ENCODE measurements around the gene ZNF283. TPM values are rescaled to one million over a fixed set of nuclear protein-coding genes. Genes with fewer than 3 reads are reported as not detected.
"Not testable (repeated sequence)": the region's sequence is repeated elsewhere in the genome, so short reads cannot be mapped to it uniquely, and the experiment has no call there.

ZNF283 gene
- total RNA-seq, 2 donors from 2014 or later: 7.7 to 12.3 TPM

DNA sequence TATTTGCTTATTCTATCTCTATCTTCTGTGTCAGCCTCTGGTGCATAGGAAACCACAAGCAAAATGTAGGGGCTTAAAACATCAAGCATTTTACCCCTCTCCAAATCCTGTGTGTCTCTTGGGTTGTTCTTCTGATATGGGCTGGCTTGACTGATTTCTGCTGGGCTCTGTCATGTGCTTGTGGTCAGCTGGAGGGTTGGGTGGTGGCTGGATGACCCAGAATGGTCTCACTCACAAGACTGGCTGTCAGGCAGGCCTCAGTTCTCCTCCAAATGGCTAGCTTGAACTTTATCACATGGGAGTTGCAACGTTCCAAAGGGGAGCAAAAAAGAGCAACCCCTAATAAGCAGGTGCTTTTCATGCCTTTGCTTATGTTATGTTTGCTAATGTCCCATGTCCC is 15.3 kb upstream of the ZNF283 start:
- H3K36me3 Mint-ChIP-seq (ENCODE audit: low read depth): no peaks in the 10 kb centered on the region
- H3K27me3 Mint-ChIP-seq: no peaks in the 10 kb centered on the region
- H3K4me3 Mint-ChIP-seq: peak overlapping the region; percentile 51
- ATAC-seq (replicated peaks): peak; percentile 40
- H3K4me1 Mint-ChIP-seq: peaks cover 15% of the 10 kb centered on the region
- H3K27ac Mint-ChIP-seq: peak overlapping the region; percentile 92
- H3K9me3 Mint-ChIP-seq: no peaks in the 10 kb centered on the region

DNA sequence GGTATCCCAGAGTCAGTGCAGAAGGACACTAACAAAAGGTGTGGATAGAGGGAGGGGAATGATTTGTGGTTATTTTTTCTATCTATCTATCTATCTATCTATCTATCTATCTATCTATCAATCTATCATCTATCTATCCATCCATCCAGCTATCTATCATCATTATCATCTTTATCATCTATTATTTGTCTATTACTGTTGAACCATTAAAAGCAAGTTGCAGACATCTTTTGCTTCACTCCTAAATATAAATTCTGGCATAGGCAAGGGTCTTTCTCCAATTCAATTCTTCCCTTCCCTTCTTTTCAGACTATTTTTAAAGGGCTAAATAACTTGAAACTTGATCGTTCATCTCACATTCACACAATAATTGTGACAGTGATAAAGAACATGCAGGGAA is 14.9 kb upstream of the ZNF283 start:
- no peak for ATAC-seq (replicated peaks)
- no peaks in the 10 kb centered on the region for H3K9me3 Mint-ChIP-seq
- H3K27me3 Mint-ChIP-seq: no peaks in the 10 kb centered on the region
- H3K36me3 Mint-ChIP-seq (ENCODE audit: low read depth): no peaks in the 10 kb centered on the region
- peaks cover 15% of the 10 kb centered on the region for H3K4me1 Mint-ChIP-seq
- peak overlapping the region; percentile 51 for H3K4me3 Mint-ChIP-seq
- peak overlapping the region; percentile 92 for H3K27ac Mint-ChIP-seq

DNA sequence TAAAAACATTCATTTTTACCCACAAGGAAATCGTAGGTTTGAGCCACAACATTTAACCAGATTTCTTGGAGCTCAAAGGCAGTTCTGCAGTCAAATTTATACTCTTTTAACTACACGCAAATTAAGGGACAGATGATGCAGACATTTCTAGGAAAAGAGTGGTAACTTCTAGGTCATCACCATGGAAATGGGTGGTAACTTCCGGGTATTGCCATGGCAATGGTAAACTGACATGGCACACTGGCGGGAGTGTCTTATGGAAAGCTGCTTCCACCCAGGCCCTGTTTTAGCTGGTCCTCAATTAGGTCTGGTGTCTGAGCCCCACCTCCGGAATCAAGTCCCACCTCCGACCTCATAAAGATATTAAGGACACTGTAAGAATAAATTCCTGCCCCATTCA is 14.4 kb upstream of the ZNF283 start:
- ATAC-seq (replicated peaks): peak; percentile 74
- H3K27me3 Mint-ChIP-seq: no peaks in the 10 kb centered on the region
- peaks cover 15% of the 10 kb centered on the region for H3K4me1 Mint-ChIP-seq
- H3K4me3 Mint-ChIP-seq: peak overlapping the region; percentile 51
- H3K9me3 Mint-ChIP-seq: no peaks in the 10 kb centered on the region
- peak overlapping the region; percentile 92 for H3K27ac Mint-ChIP-seq
- H3K36me3 Mint-ChIP-seq (ENCODE audit: low read depth): no peaks in the 10 kb centered on the region

DNA sequence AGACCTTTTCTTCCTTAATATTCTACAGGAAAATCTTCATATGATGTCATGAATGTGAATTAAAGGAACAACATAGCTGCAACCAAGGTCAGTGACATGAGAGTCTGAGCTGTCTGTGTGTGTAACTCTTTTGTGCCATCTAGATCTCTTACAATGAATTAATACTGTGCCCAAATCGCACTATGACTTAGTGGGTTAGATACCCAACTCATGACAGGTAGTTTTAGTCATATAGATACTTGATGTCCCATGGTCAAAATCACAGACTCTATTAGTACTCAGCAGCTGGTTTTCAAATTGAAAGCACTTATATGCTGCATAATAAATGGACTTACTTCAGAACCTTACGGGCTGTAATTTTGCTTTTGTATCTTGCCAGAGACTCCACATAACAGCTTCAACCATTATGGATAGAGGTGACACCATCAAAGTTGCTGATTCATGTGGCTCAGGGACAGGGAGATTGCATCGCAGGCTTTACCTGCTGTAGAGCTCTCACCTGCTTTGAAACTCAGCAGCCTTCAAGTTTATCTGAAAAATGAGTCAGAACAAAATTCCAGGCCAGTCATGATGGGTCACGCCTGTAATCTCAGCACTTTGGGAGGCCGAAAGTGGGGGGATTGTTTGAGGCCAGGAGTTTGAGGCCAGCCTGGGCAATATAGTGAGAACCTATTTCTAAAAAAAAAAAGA is 12.3 kb upstream of the ZNF283 start:
- H3K27ac Mint-ChIP-seq: peak overlapping the region; percentile 92
- peak; percentile 62 for ATAC-seq (replicated peaks)
- H3K27me3 Mint-ChIP-seq: no peaks in the 10 kb centered on the region
- peaks cover 16% of the 10 kb centered on the region for H3K4me1 Mint-ChIP-seq
- no peak overlapping the region for H3K4me3 Mint-ChIP-seq
- no peaks in the 10 kb centered on the region for H3K36me3 Mint-ChIP-seq (ENCODE audit: low read depth)
- H3K9me3 Mint-ChIP-seq: no peaks in the 10 kb centered on the region

DNA sequence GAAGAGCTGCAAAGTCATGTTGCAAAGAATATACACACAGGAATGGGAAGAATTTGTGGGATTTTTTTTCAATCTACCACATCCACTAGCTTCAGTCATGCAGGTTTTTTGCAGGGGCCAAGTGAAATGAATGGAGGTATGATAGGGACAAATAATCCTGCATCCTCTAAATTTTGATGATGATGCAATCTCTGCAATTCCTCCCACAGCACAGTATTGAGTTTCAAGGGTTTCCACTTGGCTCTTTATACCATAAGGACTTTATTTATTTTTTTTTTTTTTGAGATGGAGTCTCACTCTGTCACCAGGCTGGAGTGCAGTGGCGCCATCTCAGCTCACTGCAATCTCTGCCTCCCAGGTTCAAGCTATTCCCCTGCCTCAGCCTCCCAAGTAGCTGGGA is 9.7 kb upstream of the ZNF283 start:
- peaks cover 13% of the 10 kb centered on the region for H3K4me1 Mint-ChIP-seq
- not testable (repeated sequence) for H3K27me3 Mint-ChIP-seq; ATAC-seq (replicated peaks); H3K9me3 Mint-ChIP-seq; H3K36me3 Mint-ChIP-seq (ENCODE audit: low read depth); H3K4me3 Mint-ChIP-seq; H3K27ac Mint-ChIP-seq

DNA sequence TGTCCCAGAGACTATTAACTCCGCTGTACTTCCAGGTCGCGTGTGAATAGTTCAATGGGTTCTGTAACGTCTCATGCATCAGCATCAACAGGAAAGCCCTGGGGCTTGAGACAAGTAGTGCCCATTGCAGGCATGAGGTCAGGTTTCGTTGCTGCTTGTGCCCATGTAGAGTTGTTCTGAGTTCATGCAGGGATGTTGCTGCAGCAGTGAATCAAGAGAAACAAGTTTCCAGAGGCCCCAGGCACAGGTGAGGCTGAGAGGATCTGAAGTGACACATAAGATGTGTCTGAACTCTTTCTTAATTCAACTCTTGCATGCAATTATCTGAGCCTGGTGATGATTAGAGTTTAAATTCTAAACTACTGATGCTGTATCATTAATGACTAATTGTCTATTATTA is 8.6 kb upstream of the ZNF283 start:
- Mint-ChIP-seq H3K9me3 (peaks cover 4% of the 10 kb centered on the region), H3K4me1 (peaks cover 11% of the 10 kb centered on the region), H3K36me3 (ENCODE audit: low read depth) (no peaks in the 10 kb centered on the region), H3K27me3 (peaks cover 6% of the 10 kb centered on the region), H3K4me3 (no peak overlapping the region), H3K27ac (no peak overlapping the region)
- ATAC-seq (replicated peaks): no peak

DNA sequence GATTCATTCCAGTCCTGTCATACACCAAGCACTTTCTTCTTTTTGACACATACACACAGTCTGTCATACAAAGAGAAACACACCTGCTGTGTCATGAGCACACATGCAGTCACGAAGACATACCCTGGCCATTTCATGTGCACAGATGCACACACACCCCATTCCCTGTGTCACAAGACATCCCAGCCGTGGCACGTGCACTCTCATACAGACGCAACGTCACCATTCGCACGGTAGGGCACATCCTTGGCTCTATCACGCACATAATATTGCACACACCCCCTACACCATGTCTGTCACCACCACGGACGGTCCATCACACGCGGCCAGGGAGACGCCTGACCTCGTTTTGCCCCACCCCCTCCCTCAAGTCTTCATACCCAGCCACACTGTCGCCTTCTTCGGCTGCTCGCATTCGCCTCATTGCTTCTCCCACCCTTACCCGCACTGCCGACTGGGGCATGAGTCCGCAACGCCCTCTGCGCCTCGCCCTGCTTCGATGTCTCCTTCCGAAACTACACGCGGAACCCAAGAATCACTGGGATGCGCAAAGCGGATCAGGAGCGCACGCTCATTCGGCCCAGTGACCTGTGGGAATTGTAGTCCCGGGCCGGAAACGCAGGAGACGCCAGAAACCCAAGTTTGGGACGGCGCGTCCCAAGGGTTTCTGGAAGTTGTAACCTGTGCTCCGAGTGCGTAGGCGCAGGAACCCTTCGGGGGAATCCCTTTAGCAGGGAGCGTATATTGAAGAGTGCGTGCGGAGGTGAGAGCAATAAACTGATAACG is 6.8 kb upstream of the ZNF283 start:
- Mint-ChIP-seq H3K36me3 (ENCODE audit: low read depth) (no peaks in the 10 kb centered on the region), H3K27me3 (peaks cover 10% of the 10 kb centered on the region), H3K4me1 (peaks cover 11% of the 10 kb centered on the region), H3K9me3 (peaks cover 4% of the 10 kb centered on the region), H3K4me3 (peak overlapping the region; percentile 96), H3K27ac (peak overlapping the region; percentile 89)
- peak; percentile 74 for ATAC-seq (replicated peaks)

DNA sequence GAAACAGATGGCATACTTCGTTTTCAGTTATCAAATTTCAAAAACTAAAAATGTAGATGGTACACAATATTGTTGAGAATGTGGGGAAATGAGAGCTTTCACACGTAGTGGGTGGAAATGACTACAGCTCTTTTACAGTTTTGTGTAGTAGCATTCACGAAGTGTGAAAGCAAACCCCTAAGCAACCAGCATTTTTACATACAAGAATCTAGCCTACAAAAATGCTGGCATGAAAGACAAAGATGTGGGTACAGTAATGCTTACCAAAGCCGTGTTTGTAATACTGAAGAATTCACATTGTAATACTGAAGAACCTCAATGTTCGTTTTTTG is 6.3 kb upstream of the ZNF283 start:
- peak overlapping the region; percentile 89 for H3K27ac Mint-ChIP-seq
- H3K4me3 Mint-ChIP-seq: peak overlapping the region; percentile 96
- peaks cover 10% of the 10 kb centered on the region for H3K27me3 Mint-ChIP-seq
- peaks cover 12% of the 10 kb centered on the region for H3K4me1 Mint-ChIP-seq
- peaks cover 4% of the 10 kb centered on the region for H3K9me3 Mint-ChIP-seq
- no peaks in the 10 kb centered on the region for H3K36me3 Mint-ChIP-seq (ENCODE audit: low read depth)
- peak; percentile 69 for ATAC-seq (replicated peaks)

DNA sequence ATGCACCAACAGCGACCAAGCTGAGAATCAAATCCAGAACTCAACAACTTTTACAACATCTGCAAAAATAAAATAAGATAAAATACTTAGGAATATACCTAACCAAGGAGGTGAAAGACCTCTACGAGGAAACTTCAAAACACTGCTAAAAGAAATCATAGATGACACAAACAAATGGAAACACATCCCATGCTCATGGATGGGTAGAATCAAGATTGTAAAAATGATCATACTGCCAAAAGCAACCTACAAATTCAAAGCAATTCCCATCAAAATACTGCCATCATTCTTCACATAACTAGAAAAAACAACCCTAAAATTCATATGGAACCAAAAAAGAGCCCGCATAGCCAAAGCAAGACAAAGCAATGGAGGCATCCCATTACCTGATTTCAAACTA is 3.3 kb upstream of the ZNF283 start:
- not testable (repeated sequence) for H3K36me3 Mint-ChIP-seq (ENCODE audit: low read depth); H3K9me3 Mint-ChIP-seq
- peaks cover 10% of the 10 kb centered on the region for H3K27me3 Mint-ChIP-seq

DNA sequence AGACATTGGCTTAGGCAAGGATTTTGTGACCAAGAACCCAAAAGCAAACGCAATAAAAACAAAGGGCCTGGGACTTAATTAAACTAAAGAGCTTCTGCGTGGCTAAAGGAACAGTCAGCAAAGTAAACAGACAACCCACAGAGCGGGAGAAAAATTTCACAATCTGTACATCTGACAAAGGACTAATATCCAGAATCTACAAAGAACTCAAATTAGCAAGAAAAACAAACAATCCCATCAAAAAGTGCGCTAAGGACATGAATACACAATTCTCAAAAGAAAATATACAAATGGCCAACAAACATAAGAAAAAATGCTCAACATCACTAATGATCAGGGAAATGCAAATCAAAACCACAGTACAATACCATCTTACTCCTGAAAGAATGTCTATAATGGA is 2.5 kb upstream of the ZNF283 start:
- Mint-ChIP-seq H3K4me1 (peaks cover 25% of the 10 kb centered on the region), H3K27me3 (peaks cover 10% of the 10 kb centered on the region)
- H3K27ac Mint-ChIP-seq; H3K4me3 Mint-ChIP-seq; H3K36me3 Mint-ChIP-seq (ENCODE audit: low read depth); ATAC-seq (replicated peaks); H3K9me3 Mint-ChIP-seq: not testable (repeated sequence)

More for the DNA sequence above, 3.3 kb upstream of the ZNF283 start:
- peaks cover 25% of the 10 kb centered on the region for H3K4me1 Mint-ChIP-seq
- ATAC-seq (replicated peaks); H3K4me3 Mint-ChIP-seq; H3K27ac Mint-ChIP-seq: not testable (repeated sequence)

DNA sequence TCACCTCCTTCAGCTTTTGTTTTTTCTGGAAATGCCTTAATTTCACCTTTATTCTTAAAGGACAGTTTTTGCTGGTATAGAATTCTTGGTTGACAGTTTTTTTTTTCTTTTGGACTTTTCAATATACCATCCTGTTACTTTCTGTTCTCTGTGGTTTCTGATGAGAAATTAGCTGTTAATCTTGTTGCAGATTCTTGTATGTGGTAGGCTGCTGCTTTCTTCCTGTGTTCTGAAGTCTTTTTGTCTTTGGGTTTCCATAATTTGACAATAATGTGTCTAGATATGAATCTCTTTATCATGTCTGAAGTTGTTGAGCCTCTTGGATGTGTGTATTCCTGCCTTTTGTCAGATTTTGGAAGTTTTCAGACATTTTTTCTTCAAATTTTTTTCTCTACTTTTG is 12.0 kb downstream of the ZNF283 start:
- peaks cover 94% of the 10 kb centered on the region for H3K36me3 Mint-ChIP-seq (ENCODE audit: low read depth)
- peaks cover 40% of the 10 kb centered on the region for H3K9me3 Mint-ChIP-seq
- no peaks in the 10 kb centered on the region for H3K27me3 Mint-ChIP-seq
- no peak for ATAC-seq (replicated peaks)
- H3K27ac Mint-ChIP-seq: no peak overlapping the region
- no peak overlapping the region for H3K4me3 Mint-ChIP-seq
- no peaks in the 10 kb centered on the region for H3K4me1 Mint-ChIP-seq

DNA sequence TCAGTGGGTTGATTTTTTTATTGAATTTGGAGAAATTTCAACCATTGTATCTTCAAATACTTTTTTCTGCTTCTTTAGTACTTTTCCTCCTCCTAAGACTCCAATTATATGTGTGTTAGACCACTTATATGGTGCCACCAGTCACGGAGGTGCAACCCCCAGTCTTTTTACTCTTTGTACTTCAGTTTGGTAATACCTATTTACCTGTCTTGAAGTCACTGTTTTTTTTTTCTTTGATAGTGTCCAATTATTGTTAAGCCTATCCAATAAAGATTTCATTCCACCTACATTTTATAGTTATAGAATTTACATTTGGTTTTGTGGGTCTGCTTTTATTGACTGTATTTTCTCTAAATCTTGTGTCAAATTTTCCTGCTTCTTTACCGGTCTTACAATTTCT is 14.9 kb downstream of the ZNF283 start:
- no peak for ATAC-seq (replicated peaks)
- Mint-ChIP-seq H3K4me1 (no peaks in the 10 kb centered on the region), H3K4me3 (no peak overlapping the region), H3K36me3 (ENCODE audit: low read depth) (peaks cover 90% of the 10 kb centered on the region), H3K9me3 (peaks cover 38% of the 10 kb centered on the region), H3K27me3 (no peaks in the 10 kb centered on the region), H3K27ac (no peak overlapping the region)

DNA sequence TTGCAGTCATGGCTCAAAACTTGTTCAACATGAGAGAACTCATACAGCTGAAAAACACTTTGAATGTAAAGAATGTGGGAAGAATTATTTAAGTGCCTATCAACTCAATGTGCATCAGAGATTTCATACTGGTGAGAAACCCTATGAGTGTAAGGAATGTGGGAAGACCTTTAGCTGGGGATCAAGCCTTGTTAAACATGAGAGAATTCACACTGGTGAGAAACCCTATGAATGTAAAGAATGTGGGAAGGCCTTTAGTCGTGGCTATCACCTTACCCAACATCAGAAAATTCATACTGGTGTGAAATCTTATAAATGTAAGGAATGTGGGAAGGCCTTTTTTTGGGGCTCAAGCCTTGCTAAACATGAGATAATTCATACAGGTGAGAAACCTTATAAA is 20.1 kb downstream of the ZNF283 start:
- Mint-ChIP-seq H3K9me3 (peaks cover 16% of the 10 kb centered on the region), H3K4me1 (no peaks in the 10 kb centered on the region), H3K36me3 (ENCODE audit: low read depth) (peaks cover 48% of the 10 kb centered on the region), H3K27me3 (no peaks in the 10 kb centered on the region), H3K4me3 (no peak overlapping the region), H3K27ac (no peak overlapping the region)
- ATAC-seq (replicated peaks): no peak

DNA sequence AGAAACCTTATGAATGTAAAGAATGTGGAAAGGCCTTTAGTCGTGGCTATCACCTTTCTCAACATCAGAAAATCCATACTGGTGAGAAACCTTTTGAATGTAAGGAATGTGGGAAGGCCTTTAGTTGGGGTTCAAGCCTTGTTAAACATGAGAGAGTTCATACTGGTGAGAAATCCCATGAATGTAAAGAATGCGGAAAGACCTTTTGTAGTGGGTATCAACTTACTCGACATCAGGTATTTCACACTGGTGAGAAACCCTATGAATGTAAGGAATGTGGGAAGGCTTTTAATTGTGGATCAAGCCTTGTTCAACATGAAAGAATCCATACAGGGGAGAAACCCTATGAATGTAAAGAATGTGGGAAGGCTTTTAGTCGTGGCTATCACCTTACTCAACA is 20.8 kb downstream of the ZNF283 start:
- H3K27ac Mint-ChIP-seq: no peak overlapping the region
- no peaks in the 10 kb centered on the region for H3K27me3 Mint-ChIP-seq
- ATAC-seq (replicated peaks): no peak
- no peaks in the 10 kb centered on the region for H3K4me1 Mint-ChIP-seq
- H3K36me3 Mint-ChIP-seq (ENCODE audit: low read depth): peaks cover 41% of the 10 kb centered on the region
- H3K4me3 Mint-ChIP-seq: no peak overlapping the region
- H3K9me3 Mint-ChIP-seq: peaks cover 16% of the 10 kb centered on the region

DNA sequence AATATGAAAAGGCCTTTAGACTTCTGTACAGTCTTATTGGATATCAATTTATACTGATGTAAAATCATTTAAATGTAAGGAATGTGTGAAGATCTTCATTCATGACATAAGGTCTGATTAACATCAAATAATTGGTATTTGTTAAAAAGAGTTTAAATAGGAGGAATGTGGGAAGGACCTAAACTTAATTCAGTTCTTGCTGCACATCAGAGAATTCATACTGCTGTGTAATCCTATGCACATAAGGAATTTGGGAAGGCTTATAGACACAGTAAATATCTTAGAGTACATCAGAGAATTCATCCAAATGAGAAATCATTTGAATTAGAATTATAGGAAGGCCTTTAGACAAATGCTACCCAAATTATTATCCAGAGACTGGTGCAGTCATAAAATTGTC is 21.7 kb downstream of the ZNF283 start:
- Mint-ChIP-seq H3K27me3 (no peaks in the 10 kb centered on the region), H3K9me3 (peaks cover 16% of the 10 kb centered on the region), H3K4me1 (no peaks in the 10 kb centered on the region), H3K27ac (no peak overlapping the region), H3K4me3 (no peak overlapping the region), H3K36me3 (ENCODE audit: low read depth) (peaks cover 32% of the 10 kb centered on the region)
- ATAC-seq (replicated peaks): no peak
